ENCODE results near the gene EFHC1. TPM values are rescaled to one million over a fixed set of nuclear protein-coding genes. Genes with fewer than 3 reads are reported as not detected.
"Not testable (repeated sequence)": the region's sequence is repeated elsewhere in the genome, so short reads cannot be mapped to it uniquely, and the experiment has no call there.

EFHC1 gene
- total and polyA plus RNA-seq, 3 donors from 2014 or later = 41.8 to 133 (median 62.9) TPM

GRCh38 chr6:52423448-52423847 lies 3.3 kb downstream of the EFHC1 start:
- Histone ChIP-seq H3K4me3 (no peak overlapping the region), H3K27ac (no peak overlapping the region), H3K4me1 (no peaks in the 10 kb centered on the region), H3K27me3 (no peaks in the 10 kb centered on the region), H3K36me3 (ENCODE audit: low read depth, missing control alignments) (no peaks in the 10 kb centered on the region), H3K9me3 (no peaks in the 10 kb centered on the region)
- no peak for TF ChIP-seq POLR2A (IDR thresholded peaks at IDR 0.05)
- TF ChIP-seq, protein P1, sequence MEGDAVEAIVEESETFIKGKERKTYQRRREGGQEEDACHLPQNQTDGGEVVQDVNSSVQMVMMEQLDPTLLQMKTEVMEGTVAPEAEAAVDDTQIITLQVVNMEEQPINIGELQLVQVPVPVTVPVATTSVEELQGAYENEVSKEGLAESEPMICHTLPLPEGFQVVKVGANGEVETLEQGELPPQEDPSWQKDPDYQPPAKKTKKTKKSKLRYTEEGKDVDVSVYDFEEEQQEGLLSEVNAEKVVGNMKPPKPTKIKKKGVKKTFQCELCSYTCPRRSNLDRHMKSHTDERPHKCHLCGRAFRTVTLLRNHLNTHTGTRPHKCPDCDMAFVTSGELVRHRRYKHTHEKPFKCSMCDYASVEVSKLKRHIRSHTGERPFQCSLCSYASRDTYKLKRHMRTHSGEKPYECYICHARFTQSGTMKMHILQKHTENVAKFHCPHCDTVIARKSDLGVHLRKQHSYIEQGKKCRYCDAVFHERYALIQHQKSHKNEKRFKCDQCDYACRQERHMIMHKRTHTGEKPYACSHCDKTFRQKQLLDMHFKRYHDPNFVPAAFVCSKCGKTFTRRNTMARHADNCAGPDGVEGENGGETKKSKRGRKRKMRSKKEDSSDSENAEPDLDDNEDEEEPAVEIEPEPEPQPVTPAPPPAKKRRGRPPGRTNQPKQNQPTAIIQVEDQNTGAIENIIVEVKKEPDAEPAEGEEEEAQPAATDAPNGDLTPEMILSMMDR (IDR thresholded peaks at IDR 0.05) = no peak
- 49 to 81% methylated on average over 3 of the region's 3 CpGs for WGBS, 2 donors
- DNase-seq = no peak
- intact Hi-C loops (cut with DNase I; ENCODE audit: low total_unique reads) = loop anchor here (10.0 kb wide), 1 partner anchor 151 kb away; the partner anchor contains the start of gene TRAM2

DNA sequence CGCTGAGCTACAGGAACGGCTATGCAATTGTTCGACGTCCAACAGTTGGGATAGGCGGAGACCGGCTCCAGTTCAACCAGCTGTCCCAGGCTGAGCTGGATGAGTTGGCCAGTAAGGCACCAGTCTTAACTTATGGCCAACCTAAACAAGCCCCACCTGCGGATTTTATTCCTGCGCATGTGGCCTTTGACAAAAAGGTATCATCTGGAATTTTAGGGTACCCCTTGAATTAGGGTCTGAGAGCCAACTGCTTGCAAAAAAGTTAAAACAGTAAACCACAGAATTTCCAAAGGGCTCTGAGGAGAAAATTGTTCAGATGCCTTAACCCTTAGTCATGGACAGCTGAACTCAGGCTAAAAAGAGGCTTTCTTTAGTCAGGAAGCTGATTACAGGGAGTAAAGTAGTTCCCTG lies 3.8 kb downstream of the EFHC1 start:
- DNase-seq = no peak
- intact Hi-C loops (cut with DNase I; ENCODE audit: low total_unique reads) = loop anchor here (10.0 kb wide), 1 partner anchor 151 kb away; the partner anchor contains the start of gene TRAM2
- no peak overlapping the region for H3K27ac ChIP-seq
- 77 to 95% methylated on average over 8 of the region's 8 CpGs for WGBS, 2 donors
- TF ChIP-seq, protein P1 (IDR thresholded peaks at IDR 0.05) = no peak
- TF ChIP-seq POLR2A (IDR thresholded peaks at IDR 0.05) = no peak
- H3K36me3 ChIP-seq (ENCODE audit: low read depth, missing control alignments) = no peaks in the 10 kb centered on the region
- no peaks in the 10 kb centered on the region for H3K27me3 ChIP-seq
- H3K4me1 ChIP-seq = no peaks in the 10 kb centered on the region
- no peaks in the 10 kb centered on the region for H3K9me3 ChIP-seq
- no peak overlapping the region for H3K4me3 ChIP-seq

DNA sequence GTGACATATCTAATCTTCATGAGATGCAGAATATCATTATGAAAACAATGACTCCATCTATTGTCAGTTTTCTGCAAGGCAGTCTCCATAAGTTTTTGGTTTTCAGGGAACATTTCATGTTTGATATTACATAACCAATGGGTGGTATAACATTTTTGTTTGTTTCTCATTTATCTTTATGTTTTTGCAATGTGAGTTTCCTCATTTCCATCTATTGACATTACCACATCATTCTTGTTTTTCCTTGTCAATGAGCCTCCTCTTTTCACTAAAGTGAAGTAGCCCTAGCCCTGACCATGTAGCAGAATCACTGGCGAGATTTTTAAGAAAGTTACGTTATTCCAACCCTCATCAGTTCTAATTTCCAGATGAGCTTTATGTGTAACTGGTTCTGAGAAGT lies 4.4 kb downstream of the EFHC1 start:
- H3K27ac ChIP-seq = no peak overlapping the region
- TF ChIP-seq, protein P1 (IDR thresholded peaks at IDR 0.05) = no peak
- TF ChIP-seq POLR2A (IDR thresholded peaks at IDR 0.05) = no peak
- DNase-seq = no peak
- H3K4me1 ChIP-seq = no peaks in the 10 kb centered on the region
- no peaks in the 10 kb centered on the region for H3K27me3 ChIP-seq
- intact Hi-C loops (cut with DNase I; ENCODE audit: low total_unique reads) = loop anchor here (10.0 kb wide), 1 partner anchor 150 kb away; the partner anchor contains the start of gene TRAM2
- H3K36me3 ChIP-seq (ENCODE audit: low read depth, missing control alignments) = no peaks in the 10 kb centered on the region
- H3K4me3 ChIP-seq = no peak overlapping the region
- no peaks in the 10 kb centered on the region for H3K9me3 ChIP-seq
- WGBS, 2 donors = 80 to 96% methylated on average over 2 of the region's 2 CpGs

- TF ChIP-seq POLR2A (IDR thresholded peaks at IDR 0.05) = no peak
- TF ChIP-seq, protein P1 (IDR thresholded peaks at IDR 0.05) = no peak
These were observed 6.5 kb downstream of the EFHC1 start for GRCh38 chr6:52426667-52427066.

DNA sequence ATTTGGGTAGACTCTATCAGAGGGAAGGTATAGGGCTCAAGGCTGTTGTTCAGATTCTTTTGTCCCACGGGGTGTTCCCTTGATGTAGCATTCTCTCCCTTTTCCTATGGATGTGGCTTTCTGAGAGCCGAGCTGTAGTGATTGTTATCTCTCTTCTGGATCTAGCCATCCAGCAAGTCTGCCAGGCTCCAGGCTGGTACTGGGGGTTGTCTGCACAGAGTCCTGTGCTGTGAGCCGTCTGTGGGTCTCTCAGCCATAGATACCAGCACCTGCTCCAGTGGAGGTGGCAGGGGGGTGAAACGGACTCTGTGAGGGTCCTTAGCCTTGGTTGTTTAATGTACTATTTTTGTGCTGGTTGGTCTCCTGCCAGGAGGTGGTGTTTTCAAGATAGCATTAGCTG lies 13.2 kb downstream of the EFHC1 start:
- H3K4me3 ChIP-seq; DNase-seq; H3K4me1 ChIP-seq; H3K36me3 ChIP-seq (ENCODE audit: low read depth, missing control alignments); H3K27me3 ChIP-seq; intact Hi-C loops (cut with DNase I; ENCODE audit: low total_unique reads); H3K27ac ChIP-seq; H3K9me3 ChIP-seq: not testable (repeated sequence)
- 90 to 98% methylated on average over 4 of the region's 4 CpGs for WGBS, 2 donors

More at GRCh38 chr6:52426667-52427066, 6.5 kb downstream of the EFHC1 start:
- no peaks in the 10 kb centered on the region for H3K9me3 ChIP-seq
- no peaks in the 10 kb centered on the region for H3K36me3 ChIP-seq (ENCODE audit: low read depth, missing control alignments)
- DNase-seq = no peak
- H3K27me3 ChIP-seq = no peaks in the 10 kb centered on the region
- intact Hi-C loops (cut with DNase I; ENCODE audit: low total_unique reads) = loop anchor here (10.0 kb wide), 1 partner anchor 148 kb away; the partner anchor contains the start of gene TRAM2
- no peak overlapping the region for H3K4me3 ChIP-seq
- no peaks in the 10 kb centered on the region for H3K4me1 ChIP-seq
- H3K27ac ChIP-seq = no peak overlapping the region
